Measurements from ENCODE around the gene MAPRE2.

Gene MAPRE2

GRCh38 chr18:35040988-35041814 is at the start of gene MAPRE2:
MAPRE2 (plus strand) TSS chr18:35041413; CDS start chr18:35041540, 127 bp downstream.
- DNase-seq = peak; percentile 100

- DNase-seq = no peak
Observed at GRCh38 chr18:34991561-34991960, 49.7 kb upstream of the MAPRE2 start.

GRCh38 chr18:34993289-34993688 is 47.9 kb upstream of the MAPRE2 start:
- DNase-seq = no peak

GRCh38 chr18:34995746-34996145 is 45.5 kb upstream of the MAPRE2 start:
- no peak for DNase-seq

GRCh38 chr18:34998661-34999060 is 42.6 kb upstream of the MAPRE2 start:
- DNase-seq = no peak

- DNase-seq = no peak
Observed at GRCh38 chr18:34999756-35000289, 41.4 kb upstream of the MAPRE2 start.

- DNase-seq = no peak
Observed at GRCh38 chr18:35000457-35000856, 40.8 kb upstream of the MAPRE2 start.

GRCh38 chr18:35002120-35002519 is 39.1 kb upstream of the MAPRE2 start:
- no peak for DNase-seq

GRCh38 chr18:35005963-35006577 is 35.1 kb upstream of the MAPRE2 start:
- no peak for DNase-seq

- no peak for DNase-seq
Observed at GRCh38 chr18:35010156-35010555, 31.1 kb upstream of the MAPRE2 start.

- no peak for DNase-seq
Observed at GRCh38 chr18:35010993-35011392, 30.2 kb upstream of the MAPRE2 start.

- DNase-seq = no peak
Observed at GRCh38 chr18:35019933-35020332, 21.3 kb upstream of the MAPRE2 start.

- DNase-seq = no peak
Observed at GRCh38 chr18:35022426-35023001, 18.7 kb upstream of the MAPRE2 start.

GRCh38 chr18:35024196-35024595 is 17.0 kb upstream of the MAPRE2 start:
- DNase-seq = no peak

- DNase-seq = no peak
Observed at GRCh38 chr18:35024965-35025364, 16.2 kb upstream of the MAPRE2 start.

- no peak for DNase-seq
Observed at GRCh38 chr18:35026407-35027061, 14.7 kb upstream of the MAPRE2 start.

- DNase-seq = no peak
Observed at GRCh38 chr18:35027206-35027605, 14.0 kb upstream of the MAPRE2 start.

GRCh38 chr18:35028536-35028935 is 12.7 kb upstream of the MAPRE2 start:
- no peak for DNase-seq

- DNase-seq = no peak
Observed at GRCh38 chr18:35029103-35029502, 12.1 kb upstream of the MAPRE2 start.

- DNase-seq = no peak
Observed at GRCh38 chr18:35029770-35030169, 11.4 kb upstream of the MAPRE2 start.

- no peak for DNase-seq
Observed at GRCh38 chr18:35030277-35030989, 10.8 kb upstream of the MAPRE2 start.

- no peak for DNase-seq
Observed at GRCh38 chr18:35032113-35032512, 9.1 kb upstream of the MAPRE2 start.

- DNase-seq = no peak
Observed at GRCh38 chr18:35038029-35038428, 3.2 kb upstream of the MAPRE2 start.
